Parathyroid adenoma (tissue), 2 donors: ENCODE data around the gene LAMA2.

ENCODE experiments used
- H2AFZ ChIP-seq: fragments of 300-600 bp; sonication (generic); one replicate; pipeline ENCODE4 v1.7.0; 2017; ENCODE audit warnings: antibody characterized with exemption, mild to moderate bottlenecking
- H3K27ac ChIP-seq: fragments of 300-600 bp; sonication (generic); one replicate; pipeline ENCODE4 v1.7.0; 2017
- H3K27me3 ChIP-seq: fragments of 300-600 bp; sonication (generic); one replicate; pipeline ENCODE4 v1.7.0; 2017; ENCODE audit warnings: low read length; ENCODE audit not compliant: control insufficient read depth, insufficient read depth
- H3K36me3 ChIP-seq: fragments of 300-600 bp; sonication (generic); one replicate; pipeline ENCODE4 v1.7.0; 2017; ENCODE audit warnings: low read length; ENCODE audit not compliant: control insufficient read depth, insufficient read depth
- H3K4me1 ChIP-seq: fragments of 300-600 bp; sonication (generic); one replicate; pipeline ENCODE4 v1.7.0; 2017; ENCODE audit warnings: control low read depth
- H3K4me2 ChIP-seq: fragments of 300-600 bp; sonication (generic); one replicate; pipeline ENCODE4 v1.7.0; 2017; ENCODE audit warnings: low read length
- H3K4me3 ChIP-seq: fragments of 300-600 bp; sonication (generic); one replicate; pipeline ENCODE4 v1.7.0; 2017; ENCODE audit warnings: low read depth, low read length
- H3K79me2 ChIP-seq: fragments of 300-600 bp; sonication (generic); one replicate; pipeline ENCODE4 v1.7.0; 2017; ENCODE audit warnings: control low read depth
- H3K9ac ChIP-seq: fragments of 300-600 bp; sonication (generic); one replicate; pipeline ENCODE4 v1.7.0; 2017; ENCODE audit warnings: mild to moderate bottlenecking
- H3K9me3 ChIP-seq: fragments of 300-600 bp; sonication (generic); one replicate; pipeline ENCODE4 v1.7.0; 2017; ENCODE audit warnings: low read length; ENCODE audit not compliant: control insufficient read depth
- CTCF ChIP-seq: fragments of 300-600 bp; sonication (generic); IDR thresholded peaks from one replicate; pipeline ENCODE4 v1.7.0; 2017; ENCODE audit warnings: antibody characterized with exemption, mild to moderate bottlenecking
- donor health status: primary hyperparathyroidism.

LAMA2 gene

GRCh38 chr6:128964771-128965170 lies 81.8 kb downstream of the LAMA2 start:
- no peaks in the 10 kb centered on the region for H3K36me3 ChIP-seq
- H3K4me1 ChIP-seq = no peaks in the 10 kb centered on the region
- no peak overlapping the region for H3K4me2 ChIP-seq
- no peak overlapping the region for H3K27ac ChIP-seq
- TF ChIP-seq CTCF = no peak
- no peaks in the 10 kb centered on the region for H3K79me2 ChIP-seq
- H3K4me3 ChIP-seq = no peak overlapping the region
- no peaks in the 10 kb centered on the region for H3K27me3 ChIP-seq
- H3K9ac ChIP-seq = no peak overlapping the region
- no peak overlapping the region for H2AFZ ChIP-seq
- H3K9me3 ChIP-seq = no peaks in the 10 kb centered on the region

GRCh38 chr6:128966934-128967333 lies 84.0 kb downstream of the LAMA2 start:
- no peak overlapping the region for H3K27ac ChIP-seq

GRCh38 chr6:128979071-128979470 lies 96.1 kb downstream of the LAMA2 start:
- Histone ChIP-seq H2AFZ (no peak overlapping the region), H3K27me3 (no peaks in the 10 kb centered on the region), H3K4me3 (no peak overlapping the region), H3K4me2 (no peak overlapping the region), H3K79me2 (no peaks in the 10 kb centered on the region), H3K4me1 (no peaks in the 10 kb centered on the region), H3K27ac (no peak overlapping the region), H3K9me3 (no peaks in the 10 kb centered on the region), H3K36me3 (no peaks in the 10 kb centered on the region), H3K9ac (no peak overlapping the region)
- TF ChIP-seq CTCF = no peak

More at GRCh38 chr6:128966934-128967333, 84.0 kb downstream of the LAMA2 start:
- no peak overlapping the region for H3K9ac ChIP-seq
- H3K27me3 ChIP-seq = no peaks in the 10 kb centered on the region
- H3K4me1 ChIP-seq = no peaks in the 10 kb centered on the region
- H3K4me3 ChIP-seq = no peak overlapping the region
- no peaks in the 10 kb centered on the region for H3K9me3 ChIP-seq
- H3K36me3 ChIP-seq = no peaks in the 10 kb centered on the region
- no peak overlapping the region for H2AFZ ChIP-seq
- no peak for TF ChIP-seq CTCF
- no peaks in the 10 kb centered on the region for H3K79me2 ChIP-seq
- H3K4me2 ChIP-seq = no peak overlapping the region

GRCh38 chr6:128981716-128982115 lies 98.8 kb downstream of the LAMA2 start:
- Histone ChIP-seq H3K4me3 (no peak overlapping the region), H3K27ac (no peak overlapping the region), H3K4me1 (no peaks in the 10 kb centered on the region), H3K9me3 (no peaks in the 10 kb centered on the region), H3K36me3 (no peaks in the 10 kb centered on the region), H3K4me2 (no peak overlapping the region), H2AFZ (no peak overlapping the region), H3K79me2 (no peaks in the 10 kb centered on the region), H3K9ac (no peak overlapping the region), H3K27me3 (no peaks in the 10 kb centered on the region)
- no peak for TF ChIP-seq CTCF

- H3K4me1 ChIP-seq = no peaks in the 10 kb centered on the region
These were observed 107.4 kb downstream of the LAMA2 start for GRCh38 chr6:128990360-128990759.

More at GRCh38 chr6:128990360-128990759, 107.4 kb downstream of the LAMA2 start:
- no peak overlapping the region for H3K4me3 ChIP-seq
- no peak overlapping the region for H3K9ac ChIP-seq
- H3K27me3 ChIP-seq = no peaks in the 10 kb centered on the region
- H2AFZ ChIP-seq = no peak overlapping the region
- no peak overlapping the region for H3K27ac ChIP-seq
- H3K4me2 ChIP-seq = no peak overlapping the region
- H3K79me2 ChIP-seq = no peaks in the 10 kb centered on the region
- TF ChIP-seq CTCF = no peak
- H3K9me3 ChIP-seq = no peaks in the 10 kb centered on the region
- no peaks in the 10 kb centered on the region for H3K36me3 ChIP-seq
